GM12878 (cell line): ENCODE data around the gene MBD3L2. TPM values are rescaled to one million over a fixed set of nuclear protein-coding genes. Genes with fewer than 3 reads are reported as not detected.

Experiments used
- BACH1 ChIP-seq: fragments of 450-650 bp; IDR thresholded peaks from 2 replicates; pipeline ENCODE4 v1.6.1; 2017; ENCODE audit warnings: mild to moderate bottlenecking, borderline replicate concordance
- DPF2 ChIP-seq: fragments of 450-650 bp; IDR thresholded peaks from 2 replicates; pipeline ENCODE4 v1.6.1; 2017; ENCODE audit warnings: mild to moderate bottlenecking
- EP300 ChIP-seq, 2 experiments: fragments of 150-350 bp in 1 of 2; IDR thresholded peaks; 2 replicates each; pipeline ENCODE4 v1.6.1; 2011 to 2012; ENCODE audit warnings: low read depth in 2 of 2, low read length in 2 of 2, borderline replicate concordance in 1 of 2, improper control_type of control experiment in 1 of 2, inconsistent platforms in 1 of 2; ENCODE audit not compliant: control insufficient read depth in 1 of 2
- ETV6 ChIP-seq, 2 experiments: fragments of 450-650 bp in 1 of 2; IDR thresholded peaks in 1 of 2; conservative IDR thresholded peaks in 1 of 2; 2 replicates each; pipeline ENCODE4 v1.6.1; 2014; ENCODE audit warnings: antibody characterized with exemption in 1 of 2, borderline replicate concordance in 1 of 2, low read depth in 1 of 2, mild to moderate bottlenecking in 1 of 2, moderate library complexity in 1 of 2
- JUNB ChIP-seq: IDR thresholded peaks from 2 replicates; pipeline ENCODE4 v1.6.1; 2016; ENCODE audit warnings: antibody characterized with exemption, mild to moderate bottlenecking
- NFYB ChIP-seq: IDR thresholded peaks from 2 replicates; pipeline ENCODE4 v1.6.1; 2011; ENCODE audit warnings: low read depth, mild to moderate bottlenecking, low read length, improper control_type of control experiment, moderate library complexity; ENCODE audit not compliant: insufficient read depth
- NR2C2 ChIP-seq: IDR thresholded peaks from 2 replicates; pipeline ENCODE4 v1.6.1; 2011; ENCODE audit warnings: borderline replicate concordance, low read depth; ENCODE audit not compliant: control insufficient read depth, insufficient read length
- RAD21 ChIP-seq: IDR thresholded peaks from 2 replicates; pipeline ENCODE4 v1.6.1; 2011; ENCODE audit warnings: mild to moderate bottlenecking, low read depth, low read length, moderate library complexity; ENCODE audit not compliant: insufficient read depth
- SIX5 ChIP-seq: IDR thresholded peaks from 2 replicates; pipeline ENCODE4 v1.6.1; 2011; ENCODE audit warnings: mild to moderate bottlenecking, low read depth, low read length, moderate library complexity; ENCODE audit not compliant: severe bottlenecking
- SMAD5 ChIP-seq: IDR thresholded peaks from 2 replicates; pipeline ENCODE4 v1.6.1; 2016; ENCODE audit warnings: antibody characterized with exemption, low read depth
- SP1 ChIP-seq: IDR thresholded peaks from one replicate; pipeline ENCODE4 v1.6.1; 2011; ENCODE audit warnings: low read depth, low read length
- SREBF2 ChIP-seq: IDR thresholded peaks from 2 replicates; pipeline ENCODE4 v1.6.1; 2012; ENCODE audit warnings: mild to moderate bottlenecking, low read length
- STAT3 ChIP-seq: IDR thresholded peaks from 2 replicates; pipeline ENCODE4 v1.6.1; 2011; ENCODE audit warnings: low read depth, low read length, improper control_type of control experiment
- SUPT20H ChIP-seq: IDR thresholded peaks from 2 replicates; pipeline ENCODE4 v1.6.1; 2011; ENCODE audit warnings: low read depth, mild to moderate bottlenecking, low read length, moderate library complexity, borderline replicate concordance; ENCODE audit not compliant: control insufficient read depth
- YBX1 ChIP-seq: fragments of 450-650 bp; IDR thresholded peaks from 2 replicates; pipeline ENCODE4 v1.6.1; 2016; ENCODE audit warnings: antibody characterized with exemption
- YY1 ChIP-seq: IDR thresholded peaks from 2 replicates; pipeline ENCODE4 v1.6.1; 2011; ENCODE audit warnings: low read depth, mild to moderate bottlenecking, low read length
- polyA plus RNA-seq, 11 experiments: library from polyadenylated mRNA; depleted of rRNA in 4 of 11; unstranded in 6 of 11; stranded (reverse) in 5 of 11; fragments of >200 nt; fragmentation: Nextera tagmentation in 4 of 11; fragmentation: Illumina TruSeq in 1 of 11; extraction: Ambion mirVana in 4 of 11; extraction: Trizol in 1 of 11; gene quantifications; 1 replicate in 1 of 11; 2 replicates in 10 of 11; pipeline versions ENCODE4 v1.2.1 to v1.2.3, GENCODE V29; 2011 to 2016; ENCODE audit warnings: inconsistent platforms in 2 of 11, missing spikeins in 2 of 11, low read depth in 1 of 11
- total RNA-seq, 4 experiments: library from RNA; depleted of rRNA in 3 of 4; stranded (reverse); fragments of >200 nt in 3 of 4; fragmentation: Illumina TruSeq in 1 of 4; extraction: Trizol in 1 of 4; gene quantifications; 2 replicates each; pipeline versions ENCODE4 v1.2.1 to v1.2.3, GENCODE V29; 2013 to 2021
- TF ChIP-seq, protein P1 (sequence below), 3 experiments: IDR thresholded peaks in 2 of 3; conservative IDR thresholded peaks in 1 of 3; 2 replicates each; pipeline ENCODE4 v1.5.1; 2011; ENCODE audit warnings: low read depth in 3 of 3, low read length in 3 of 3, mild to moderate bottlenecking in 3 of 3, control low read depth in 2 of 3, moderate library complexity in 2 of 3, inconsistent platforms in 1 of 3, mixed read lengths in 1 of 3; ENCODE audit not compliant: control insufficient read depth in 2 of 3, insufficient read depth in 1 of 3; ENCODE audit errors: extremely low read depth in 1 of 3
- TF ChIP-seq, protein P2 (sequence below): IDR thresholded peaks from 2 replicates; pipeline ENCODE4 v1.6.1; 2011; ENCODE audit warnings: low read depth, low read length, improper control_type of control experiment, borderline replicate concordance
- TF ChIP-seq, protein P3 (sequence below): fragments of 450-650 bp; IDR thresholded peaks from 2 replicates; pipeline ENCODE4 v1.6.1; 2017; ENCODE audit warnings: borderline replicate concordance
- TF ChIP-seq, protein P4 (sequence below): fragments of 150-350 bp; IDR thresholded peaks from 2 replicates; pipeline ENCODE4 v1.6.1; 2014; ENCODE audit warnings: mild to moderate bottlenecking, low read depth, low read length
- TF ChIP-seq, protein P5 (sequence below): fragments of 450-650 bp; IDR thresholded peaks from 2 replicates; pipeline ENCODE4 v1.6.1; 2017; ENCODE audit warnings: mild to moderate bottlenecking, moderate library complexity

Gene MBD3L2
- total and polyA plus RNA-seq, 10 of the 15 experiments (the other 5 are each of a cell fraction or from before 2014, with no cell fraction given): not detected

DNA sequence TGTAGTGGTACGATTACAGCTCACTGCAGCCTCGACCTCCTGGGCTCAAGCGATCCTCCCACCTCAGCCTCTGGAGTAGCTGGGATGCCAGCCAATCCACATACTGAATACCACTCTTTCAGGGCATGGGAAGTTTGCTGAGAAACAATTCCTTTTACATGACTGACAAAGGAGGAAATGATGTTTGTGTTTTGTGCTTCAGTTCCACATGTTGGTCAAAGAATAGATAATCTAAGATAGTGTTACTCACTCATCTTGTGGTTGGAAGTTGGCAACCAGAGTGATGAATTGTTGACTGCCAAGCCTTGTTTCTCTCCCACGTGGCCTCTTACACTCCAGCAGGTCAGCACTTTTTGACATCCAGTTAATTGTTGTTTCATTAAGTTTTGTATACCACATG is 35.4 kb upstream of the MBD3L2 start (continued):
- TF ChIP-seq STAT3: no peak
- no peak for TF ChIP-seq YY1
- TF ChIP-seq NFYB: no peak
- TF ChIP-seq YBX1: no peak
- no peak for TF ChIP-seq SUPT20H
- TF ChIP-seq SREBF2: no peak
- no peak for TF ChIP-seq SIX5
- TF ChIP-seq SMAD5: no peak
- TF ChIP-seq RAD21: no peak
- TF ChIP-seq BACH1: peak; percentile 36; the same call in 1 of the 2 replicates
- TF ChIP-seq, protein P1, sequence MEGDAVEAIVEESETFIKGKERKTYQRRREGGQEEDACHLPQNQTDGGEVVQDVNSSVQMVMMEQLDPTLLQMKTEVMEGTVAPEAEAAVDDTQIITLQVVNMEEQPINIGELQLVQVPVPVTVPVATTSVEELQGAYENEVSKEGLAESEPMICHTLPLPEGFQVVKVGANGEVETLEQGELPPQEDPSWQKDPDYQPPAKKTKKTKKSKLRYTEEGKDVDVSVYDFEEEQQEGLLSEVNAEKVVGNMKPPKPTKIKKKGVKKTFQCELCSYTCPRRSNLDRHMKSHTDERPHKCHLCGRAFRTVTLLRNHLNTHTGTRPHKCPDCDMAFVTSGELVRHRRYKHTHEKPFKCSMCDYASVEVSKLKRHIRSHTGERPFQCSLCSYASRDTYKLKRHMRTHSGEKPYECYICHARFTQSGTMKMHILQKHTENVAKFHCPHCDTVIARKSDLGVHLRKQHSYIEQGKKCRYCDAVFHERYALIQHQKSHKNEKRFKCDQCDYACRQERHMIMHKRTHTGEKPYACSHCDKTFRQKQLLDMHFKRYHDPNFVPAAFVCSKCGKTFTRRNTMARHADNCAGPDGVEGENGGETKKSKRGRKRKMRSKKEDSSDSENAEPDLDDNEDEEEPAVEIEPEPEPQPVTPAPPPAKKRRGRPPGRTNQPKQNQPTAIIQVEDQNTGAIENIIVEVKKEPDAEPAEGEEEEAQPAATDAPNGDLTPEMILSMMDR (IDR thresholded peaks at IDR 0.05 in 2 of 3, conservative IDR thresholded peaks at IDR 0.05 in 1 of 3; ENCODE audit: control insufficient read depth in 2 of 3, extremely low read depth in 1 of 3, insufficient read depth in 1 of 3, low read depth in 3 of 3, low read length in 3 of 3): no peak
- no peak; a peak in 1 of 4 replicates for TF ChIP-seq ETV6 (conservative IDR thresholded peaks at IDR 0.05 in 1 of 2, IDR thresholded peaks at IDR 0.05 in 1 of 2; ENCODE audit: borderline replicate concordance in 1 of 2, low read depth in 1 of 2)
- TF ChIP-seq, protein P2, sequence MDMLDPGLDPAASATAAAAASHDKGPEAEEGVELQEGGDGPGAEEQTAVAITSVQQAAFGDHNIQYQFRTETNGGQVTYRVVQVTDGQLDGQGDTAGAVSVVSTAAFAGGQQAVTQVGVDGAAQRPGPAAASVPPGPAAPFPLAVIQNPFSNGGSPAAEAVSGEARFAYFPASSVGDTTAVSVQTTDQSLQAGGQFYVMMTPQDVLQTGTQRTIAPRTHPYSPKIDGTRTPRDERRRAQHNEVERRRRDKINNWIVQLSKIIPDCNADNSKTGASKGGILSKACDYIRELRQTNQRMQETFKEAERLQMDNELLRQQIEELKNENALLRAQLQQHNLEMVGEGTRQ: peak; percentile 49; the same call in 1 of the 2 replicates
- TF ChIP-seq, protein P3, sequence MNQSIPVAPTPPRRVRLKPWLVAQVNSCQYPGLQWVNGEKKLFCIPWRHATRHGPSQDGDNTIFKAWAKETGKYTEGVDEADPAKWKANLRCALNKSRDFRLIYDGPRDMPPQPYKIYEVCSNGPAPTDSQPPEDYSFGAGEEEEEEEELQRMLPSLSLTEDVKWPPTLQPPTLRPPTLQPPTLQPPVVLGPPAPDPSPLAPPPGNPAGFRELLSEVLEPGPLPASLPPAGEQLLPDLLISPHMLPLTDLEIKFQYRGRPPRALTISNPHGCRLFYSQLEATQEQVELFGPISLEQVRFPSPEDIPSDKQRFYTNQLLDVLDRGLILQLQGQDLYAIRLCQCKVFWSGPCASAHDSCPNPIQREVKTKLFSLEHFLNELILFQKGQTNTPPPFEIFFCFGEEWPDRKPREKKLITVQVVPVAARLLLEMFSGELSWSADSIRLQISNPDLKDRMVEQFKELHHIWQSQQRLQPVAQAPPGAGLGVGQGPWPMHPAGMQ: no peak
- TF ChIP-seq, protein P4, sequence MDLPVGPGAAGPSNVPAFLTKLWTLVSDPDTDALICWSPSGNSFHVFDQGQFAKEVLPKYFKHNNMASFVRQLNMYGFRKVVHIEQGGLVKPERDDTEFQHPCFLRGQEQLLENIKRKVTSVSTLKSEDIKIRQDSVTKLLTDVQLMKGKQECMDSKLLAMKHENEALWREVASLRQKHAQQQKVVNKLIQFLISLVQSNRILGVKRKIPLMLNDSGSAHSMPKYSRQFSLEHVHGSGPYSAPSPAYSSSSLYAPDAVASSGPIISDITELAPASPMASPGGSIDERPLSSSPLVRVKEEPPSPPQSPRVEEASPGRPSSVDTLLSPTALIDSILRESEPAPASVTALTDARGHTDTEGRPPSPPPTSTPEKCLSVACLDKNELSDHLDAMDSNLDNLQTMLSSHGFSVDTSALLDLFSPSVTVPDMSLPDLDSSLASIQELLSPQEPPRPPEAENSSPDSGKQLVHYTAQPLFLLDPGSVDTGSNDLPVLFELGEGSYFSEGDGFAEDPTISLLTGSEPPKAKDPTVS: no peak
- no peak for TF ChIP-seq JUNB
- TF ChIP-seq EP300 (IDR thresholded peaks at IDR 0.05; ENCODE audit: borderline replicate concordance in 1 of 2, control insufficient read depth in 1 of 2, low read depth in 2 of 2, low read length in 2 of 2): peak; percentile 77 to 85; a peak in 2 of 4 replicates
- peak; percentile 79 for TF ChIP-seq DPF2
- TF ChIP-seq, protein P5, sequence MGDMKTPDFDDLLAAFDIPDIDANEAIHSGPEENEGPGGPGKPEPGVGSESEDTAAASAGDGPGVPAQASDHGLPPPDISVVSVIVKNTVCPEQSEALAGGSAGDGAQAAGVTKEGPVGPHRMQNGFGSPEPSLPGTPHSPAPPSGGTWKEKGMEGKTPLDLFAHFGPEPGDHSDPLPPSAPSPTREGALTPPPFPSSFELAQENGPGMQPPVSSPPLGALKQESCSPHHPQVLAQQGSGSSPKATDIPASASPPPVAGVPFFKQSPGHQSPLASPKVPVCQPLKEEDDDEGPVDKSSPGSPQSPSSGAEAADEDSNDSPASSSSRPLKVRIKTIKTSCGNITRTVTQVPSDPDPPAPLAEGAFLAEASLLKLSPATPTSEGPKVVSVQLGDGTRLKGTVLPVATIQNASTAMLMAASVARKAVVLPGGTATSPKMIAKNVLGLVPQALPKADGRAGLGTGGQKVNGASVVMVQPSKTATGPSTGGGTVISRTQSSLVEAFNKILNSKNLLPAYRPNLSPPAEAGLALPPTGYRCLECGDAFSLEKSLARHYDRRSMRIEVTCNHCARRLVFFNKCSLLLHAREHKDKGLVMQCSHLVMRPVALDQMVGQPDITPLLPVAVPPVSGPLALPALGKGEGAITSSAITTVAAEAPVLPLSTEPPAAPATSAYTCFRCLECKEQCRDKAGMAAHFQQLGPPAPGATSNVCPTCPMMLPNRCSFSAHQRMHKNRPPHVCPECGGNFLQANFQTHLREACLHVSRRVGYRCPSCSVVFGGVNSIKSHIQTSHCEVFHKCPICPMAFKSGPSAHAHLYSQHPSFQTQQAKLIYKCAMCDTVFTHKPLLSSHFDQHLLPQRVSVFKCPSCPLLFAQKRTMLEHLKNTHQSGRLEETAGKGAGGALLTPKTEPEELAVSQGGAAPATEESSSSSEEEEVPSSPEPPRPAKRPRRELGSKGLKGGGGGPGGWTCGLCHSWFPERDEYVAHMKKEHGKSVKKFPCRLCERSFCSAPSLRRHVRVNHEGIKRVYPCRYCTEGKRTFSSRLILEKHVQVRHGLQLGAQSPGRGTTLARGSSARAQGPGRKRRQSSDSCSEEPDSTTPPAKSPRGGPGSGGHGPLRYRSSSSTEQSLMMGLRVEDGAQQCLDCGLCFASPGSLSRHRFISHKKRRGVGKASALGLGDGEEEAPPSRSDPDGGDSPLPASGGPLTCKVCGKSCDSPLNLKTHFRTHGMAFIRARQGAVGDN: peak; percentile 81
- no peak for TF ChIP-seq NR2C2
- no peak for TF ChIP-seq SP1
